GM12891 (cell line): Measurements from ENCODE around the gene ACSM3.

ENCODE experiments used
- POLR2A ChIP-seq: IDR thresholded peaks from 2 replicates; pipeline ENCODE4 v1.6.1; 2011; ENCODE audit warnings: low read depth, low read length, control low read depth
- POLR2AphosphoS5 ChIP-seq: IDR thresholded peaks from 2 replicates; pipeline ENCODE4 v1.6.1; 2011; ENCODE audit warnings: low read depth, low read length, control low read depth
- POU2F2 ChIP-seq: IDR thresholded peaks from 2 replicates; pipeline ENCODE4 v1.6.1; 2011; ENCODE audit warnings: low read depth, mild to moderate bottlenecking, control low read depth, low read length, moderate library complexity
- SPI1 ChIP-seq: IDR thresholded peaks from 2 replicates; pipeline ENCODE4 v1.6.1; 2011; ENCODE audit warnings: low read depth, low read length, control low read depth
- TAF1 ChIP-seq: IDR thresholded peaks from 2 replicates; pipeline ENCODE4 v1.6.1; 2011; ENCODE audit warnings: low read depth, low read length, control low read depth

DNA sequence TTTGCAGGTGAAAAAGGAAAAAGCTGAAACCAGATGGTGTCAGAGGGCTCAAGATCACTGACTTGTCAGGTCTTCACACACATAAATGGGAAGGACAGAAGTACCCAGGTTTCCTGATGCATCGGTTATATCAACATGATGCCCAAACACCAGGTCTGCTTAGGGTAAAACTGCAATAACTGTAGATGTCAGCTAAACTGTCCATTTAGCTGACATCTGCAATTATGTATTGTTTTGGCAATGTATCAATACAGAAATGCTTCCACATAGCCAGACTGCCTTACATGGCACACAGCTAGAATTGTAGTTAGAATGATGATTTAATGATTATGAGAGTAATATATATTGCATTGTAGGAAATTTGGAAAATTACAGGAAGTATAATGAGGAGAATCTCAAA is 5.0 kb downstream of the ACSM3 start:
- TF ChIP-seq POLR2AphosphoS5: no peak
- no peak for TF ChIP-seq POLR2A
- TF ChIP-seq TAF1: no peak
- TF ChIP-seq SPI1: no peak
- TF ChIP-seq POU2F2: no peak
